Raji (cell line): ENCODE results near the gene GULP1.

Experiments
- POLR2A ChIP-seq: IDR thresholded peaks from 2 replicates; pipeline ENCODE4 v1.6.1; 2011; ENCODE audit warnings: low read depth, low read length, control low read depth; ENCODE audit not compliant: insufficient read depth

The GULP1 gene

DNA sequence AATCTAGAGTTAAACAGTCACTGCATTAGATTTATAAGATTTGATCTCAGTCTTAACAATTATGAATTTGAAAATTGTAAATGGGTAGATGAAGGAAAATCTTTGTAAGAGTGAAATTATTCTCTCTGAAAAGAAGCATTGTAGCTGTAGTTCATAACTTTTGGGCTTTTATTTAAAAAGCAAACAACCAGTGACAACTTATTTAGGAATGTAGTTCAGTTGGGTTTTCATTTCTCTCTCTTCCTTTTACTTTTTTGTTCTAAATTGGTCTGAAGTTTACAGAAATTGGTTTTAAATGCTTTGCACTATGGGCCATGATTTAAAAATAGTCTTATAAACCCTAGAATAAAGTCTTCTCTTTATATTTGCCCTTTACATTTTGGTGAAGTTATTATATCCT, 296.6 kb downstream of the GULP1 start:
- no peak for TF ChIP-seq POLR2A

DNA sequence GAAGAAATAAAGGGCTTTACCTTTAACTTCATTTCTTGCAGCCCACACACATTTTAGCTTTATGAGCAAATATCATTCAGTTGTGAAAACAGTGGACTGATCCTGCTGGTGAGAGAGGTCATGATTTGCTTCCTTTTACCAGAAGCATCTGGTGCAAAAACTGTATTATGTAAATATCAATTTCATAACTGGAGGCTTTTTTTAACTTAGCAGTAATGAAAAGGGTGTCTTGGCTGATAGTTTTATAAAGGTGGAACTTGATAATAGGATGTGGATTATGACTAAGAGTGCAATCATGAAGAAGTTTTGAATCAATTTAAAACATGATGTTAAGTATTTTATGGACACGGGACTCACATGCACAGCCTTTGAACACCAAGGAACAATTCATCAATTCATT, 304.4 kb downstream of the GULP1 start:
- no peak for TF ChIP-seq POLR2A

DNA sequence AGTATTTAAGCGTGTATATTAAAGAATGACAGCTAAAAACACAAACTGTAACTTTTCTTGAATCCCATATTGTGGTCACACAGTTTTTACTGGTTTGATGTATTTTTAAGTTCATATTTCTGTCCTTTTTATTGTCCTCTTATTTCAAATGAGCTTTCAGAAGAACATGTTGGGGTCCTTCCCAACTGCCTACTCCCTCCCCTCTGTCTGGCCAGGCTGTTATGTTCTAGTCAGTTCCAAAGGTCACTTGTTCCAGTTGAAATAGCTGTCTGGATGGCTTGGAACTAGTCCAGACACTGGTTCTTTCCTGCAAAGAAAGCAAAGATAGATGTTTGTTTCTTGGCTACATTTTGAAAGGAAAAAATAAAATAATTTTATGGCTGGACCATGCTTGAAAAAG, 306.9 kb downstream of the GULP1 start:
- TF ChIP-seq POLR2A = no peak

- no peak for TF ChIP-seq POLR2A
Observed at GRCh38 chr2:188599140-188599539, 307.5 kb downstream of the GULP1 start.

DNA sequence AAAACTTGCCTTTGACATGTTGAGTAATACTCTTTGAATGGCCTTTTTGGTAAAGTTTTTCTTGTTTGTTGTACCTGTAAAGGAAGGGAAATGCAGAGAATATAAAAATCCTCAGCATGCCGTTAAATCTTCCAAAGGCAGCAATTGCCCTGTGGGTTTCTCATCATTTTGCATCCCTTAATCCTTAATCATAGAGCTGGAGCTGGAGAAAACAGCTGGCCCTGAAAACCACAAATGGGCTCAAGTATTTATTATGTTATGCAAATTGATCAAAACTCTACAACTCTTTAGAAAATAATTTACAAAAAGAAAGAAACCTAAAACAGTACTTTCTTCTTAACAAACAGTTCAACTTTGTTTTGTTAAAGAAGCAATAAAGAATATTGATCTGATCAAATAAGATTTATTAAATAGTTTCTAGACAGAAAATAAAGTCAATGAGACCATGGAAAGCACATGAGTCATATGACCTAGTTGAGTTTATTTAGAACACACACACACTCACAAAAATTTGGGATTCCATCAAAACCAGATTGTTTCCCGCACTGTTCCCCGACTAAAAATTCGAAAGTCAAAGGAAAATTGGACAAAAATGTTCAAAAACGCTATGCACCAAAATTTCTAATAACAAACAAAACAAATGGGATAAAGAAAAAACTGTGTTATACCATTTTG, 309.0 kb downstream of the GULP1 start:
- TF ChIP-seq POLR2A = no peak

- no peak for TF ChIP-seq POLR2A
Observed at GRCh38 chr2:188601391-188601790, 309.7 kb downstream of the GULP1 start.

DNA sequence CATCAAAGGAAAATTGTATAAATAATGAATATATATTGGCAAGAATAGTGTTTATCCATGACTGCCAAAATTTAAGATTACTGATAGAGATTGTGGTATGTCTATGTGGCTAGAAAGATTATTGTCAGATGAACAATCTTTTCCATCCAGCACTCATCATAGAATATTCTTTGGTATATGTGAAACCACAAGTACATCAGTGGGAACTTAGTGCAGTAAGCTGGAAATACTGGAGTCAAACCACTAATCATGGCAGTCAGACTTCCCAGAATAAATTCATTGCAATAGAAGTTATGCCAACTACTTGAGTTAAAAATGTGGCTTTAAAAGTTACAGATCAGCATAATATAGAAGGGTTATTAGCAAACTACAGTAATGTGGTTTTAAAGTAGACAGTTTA, 310.3 kb downstream of the GULP1 start:
- no peak for TF ChIP-seq POLR2A

DNA sequence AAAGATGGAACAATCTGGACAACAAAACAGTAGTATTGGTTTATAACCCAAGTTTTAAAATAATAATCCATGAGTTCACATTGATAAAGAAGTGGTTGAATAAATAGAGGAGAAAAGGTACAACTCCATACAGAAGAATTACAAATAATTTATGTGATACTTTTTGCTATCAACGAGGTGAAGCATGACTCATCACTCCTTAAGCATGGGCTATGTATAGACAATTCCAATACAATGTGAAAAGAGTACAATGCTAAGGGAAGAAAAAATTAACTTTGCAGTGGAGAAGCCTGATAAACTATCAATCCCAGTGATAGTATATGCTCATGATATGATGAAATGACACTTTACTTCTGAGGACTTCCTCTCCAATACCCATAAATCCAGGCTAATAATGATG, 312.9 kb downstream of the GULP1 start:
- no peak for TF ChIP-seq POLR2A

DNA sequence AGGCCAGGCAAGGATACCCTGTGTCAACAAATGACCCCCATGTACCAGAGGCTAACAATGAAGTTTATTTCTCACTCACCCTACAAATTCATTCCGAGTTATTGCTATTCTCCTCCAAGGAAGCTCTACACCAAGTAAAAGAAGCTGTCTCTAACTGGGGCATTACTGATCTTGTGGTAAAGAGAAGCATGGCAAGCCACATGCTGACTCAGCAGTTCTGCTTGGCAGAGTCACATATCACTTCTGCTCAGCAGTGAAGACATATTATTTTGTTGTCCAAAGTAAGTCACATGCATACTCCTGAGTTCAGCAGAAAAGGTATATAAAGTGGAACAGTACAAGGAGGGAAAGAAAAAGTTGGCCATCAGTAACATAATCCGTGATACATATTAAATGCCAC, 315.8 kb downstream of the GULP1 start:
- no peak for TF ChIP-seq POLR2A

DNA sequence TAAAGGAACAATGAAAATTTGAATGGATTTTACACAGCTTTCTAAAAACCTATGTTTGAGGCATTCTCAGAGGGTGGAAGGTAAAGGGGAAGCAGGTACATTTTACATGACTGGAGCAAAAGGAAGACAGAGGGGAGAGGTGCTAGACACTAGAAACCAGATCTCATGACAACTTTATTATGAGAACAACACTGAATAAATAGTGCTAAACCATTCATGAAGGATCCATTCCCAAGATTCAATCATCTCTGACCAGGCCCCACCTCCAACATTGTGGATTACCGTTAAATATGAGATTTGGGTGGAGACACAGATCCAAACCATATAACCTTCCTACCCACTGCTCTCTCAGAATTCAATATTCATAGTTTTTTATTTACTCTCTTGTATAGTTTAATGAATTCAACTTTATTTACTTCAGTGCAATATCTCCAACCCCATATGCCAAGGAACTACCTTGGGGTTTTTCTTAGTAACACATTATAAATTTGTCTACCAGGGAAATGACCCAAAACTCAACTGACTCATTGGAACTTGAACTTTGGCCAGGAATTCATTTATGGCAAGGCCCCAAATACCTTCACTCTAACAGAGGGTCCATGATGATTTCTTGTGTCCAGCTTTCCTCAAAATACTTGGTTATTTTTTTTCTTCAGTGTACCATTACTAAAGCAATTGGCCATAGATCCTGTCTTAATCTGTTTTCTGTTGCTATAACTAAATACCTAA, 317.8 kb downstream of the GULP1 start:
- TF ChIP-seq POLR2A = no peak

DNA sequence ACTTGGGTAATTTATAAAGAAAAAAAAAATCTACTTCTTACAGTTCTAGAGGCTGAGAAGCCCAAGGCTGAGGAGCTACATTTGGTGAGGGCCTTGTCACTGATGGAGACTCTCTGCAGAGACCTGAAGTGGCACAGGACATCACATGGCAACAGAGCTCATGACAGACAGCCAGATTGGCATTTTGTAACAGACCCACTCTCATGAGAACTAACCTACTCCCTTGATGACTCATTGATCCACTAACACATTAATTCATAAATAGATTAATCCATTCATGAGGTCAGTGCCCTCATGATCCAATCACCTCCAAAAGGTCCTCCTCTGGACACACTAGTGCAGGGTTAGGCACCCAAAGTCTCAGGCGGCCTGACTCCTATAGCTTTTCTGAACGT, 318.4 kb downstream of the GULP1 start:
- TF ChIP-seq POLR2A = no peak

- no peak for TF ChIP-seq POLR2A
Observed at GRCh38 chr2:188610827-188611226, 319.2 kb downstream of the GULP1 start.

DNA sequence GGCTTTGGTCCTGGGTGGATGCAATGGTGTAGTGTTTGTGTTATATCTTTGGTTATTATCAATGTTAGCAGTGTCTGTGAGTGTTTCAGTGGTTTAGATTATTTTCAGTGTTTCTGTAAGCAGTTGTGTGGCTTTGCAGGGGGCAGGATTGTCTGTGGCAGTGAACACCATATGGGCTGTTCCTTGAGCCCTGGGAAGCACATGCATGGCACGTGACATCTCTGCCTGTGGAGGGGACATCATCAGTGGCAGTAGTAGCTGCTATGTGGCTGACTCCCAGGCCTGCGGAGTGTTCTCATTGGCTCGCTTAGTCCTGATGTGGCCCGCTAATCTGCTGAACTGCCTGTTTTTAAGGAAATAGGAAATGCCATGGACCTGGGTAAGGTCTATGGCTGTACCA, 327.5 kb downstream of the GULP1 start:
- TF ChIP-seq POLR2A = no peak

- no peak for TF ChIP-seq POLR2A
Observed at GRCh38 chr2:188620916-188621315, 329.2 kb downstream of the GULP1 start.

DNA sequence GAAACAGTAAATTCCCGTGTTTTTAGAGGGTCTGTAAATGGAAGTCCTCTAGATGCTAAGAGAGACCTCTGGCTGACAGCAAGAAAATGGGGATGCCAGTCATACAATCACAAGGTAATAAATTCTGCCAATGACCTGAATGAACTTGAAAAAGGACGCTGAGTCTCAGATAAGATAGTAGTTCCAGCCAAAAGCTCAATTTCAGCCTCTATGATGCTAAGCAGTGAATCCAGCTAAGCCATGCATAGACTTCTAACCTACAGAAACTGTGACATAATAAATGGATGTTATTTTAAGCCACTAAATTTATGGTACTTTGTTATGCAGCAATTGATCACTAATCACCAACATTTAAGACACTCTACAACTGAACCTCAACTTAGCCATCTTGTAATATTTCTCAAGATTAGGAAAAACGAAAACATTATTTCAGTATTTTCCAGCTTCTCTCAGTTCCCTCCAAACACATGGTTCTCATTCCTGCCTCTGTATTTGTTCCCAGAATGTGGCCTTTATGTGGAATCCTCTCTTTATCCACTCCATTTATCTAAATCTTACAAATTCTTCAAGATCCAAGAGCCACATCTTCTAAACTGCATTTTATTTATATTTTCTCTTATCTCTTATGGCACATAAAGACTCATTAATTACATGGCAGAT, 331.1 kb downstream of the GULP1 start:
- TF ChIP-seq POLR2A = no peak

DNA sequence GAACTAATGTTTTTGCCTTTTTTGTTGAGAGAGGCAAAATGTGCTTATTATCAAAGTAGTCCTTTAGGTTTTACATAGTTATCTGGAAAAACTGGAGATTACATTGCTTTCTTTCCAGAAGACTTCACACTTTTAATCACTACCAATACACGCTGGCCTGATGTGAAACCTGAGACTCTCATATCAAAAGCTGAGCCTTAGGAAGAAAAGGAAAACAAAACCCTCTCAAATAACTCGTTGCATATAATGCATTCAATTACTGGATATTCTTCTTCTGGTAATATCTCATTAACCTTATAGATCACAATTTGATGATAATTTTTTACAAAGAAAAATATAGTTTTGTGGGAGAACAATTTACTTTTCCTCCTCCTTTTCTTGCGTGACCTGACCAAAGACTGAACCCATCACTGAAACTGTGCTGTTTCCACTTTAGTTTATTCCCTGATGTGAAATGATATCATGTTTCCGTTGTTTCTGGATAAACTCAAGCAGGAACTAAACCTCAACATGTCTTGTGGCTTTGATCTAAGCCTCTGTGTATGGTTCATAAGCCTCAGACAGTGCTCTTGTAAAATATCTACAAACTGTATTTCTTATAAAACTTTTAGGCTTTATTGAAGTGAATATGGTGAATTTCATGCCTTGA, 332.4 kb downstream of the GULP1 start:
- no peak for TF ChIP-seq POLR2A

- no peak for TF ChIP-seq POLR2A
Observed at GRCh38 chr2:188627471-188627870, 335.8 kb downstream of the GULP1 start.
